Endothelial cell of umbilical vein (primary cell): Measurements from ENCODE around the gene N4BP2L1. TPM values are rescaled to one million over a fixed set of nuclear protein-coding genes. Genes with fewer than 3 reads are reported as not detected.

ENCODE experiments used
- BruUV-seq: library from RNA; stranded (reverse); fragments of 400-500 nt; replicated peaks from 2 replicates; lab custom pipeline; 2021; lab: Mats Ljungman, UMichigan
- CTCF ChIA-PET: fragments of 300-600, 350-600 bp; sonication (Branson Sonifier 250); formaldehyde crosslinking; loops from one replicate; lab custom pipeline; 2021; ENCODE audit warnings: antibody characterized with exemption, inconsistent platforms; lab: Charles Lee
- POLR2A ChIA-PET: fragments of 300-600, 350-600 bp; sonication (Branson Sonifier 250); formaldehyde crosslinking; loops from one replicate; lab custom pipeline; 2021; ENCODE audit warnings: antibody characterized with exemption, inconsistent platforms; lab: Charles Lee
- DNase-seq: peaks from one replicate; pipeline ENCODE4 v3.0.0-alpha.2; 2011; ENCODE audit warnings: low read depth, low spot score
- FAIRE-seq: peaks from 2 replicates; lab custom pipeline; 2011; peaks lifted over from hg19 to GRCh38; lab: Jason Lieb, UNC
- H2AFZ ChIP-seq: 2 replicates; pipeline ENCODE4 v1.6.0; 2012; ENCODE audit warnings: low read depth, low read length, control low read depth, inconsistent platforms
- H3K27ac ChIP-seq: 2 replicates; pipeline ENCODE4 v1.5.1; 2011; ENCODE audit warnings: low read depth, mild to moderate bottlenecking, control low read depth, low read length, moderate library complexity; ENCODE audit not compliant: insufficient read depth
- H3K27me3 ChIP-seq, 2 experiments: 2 replicates each; pipeline versions ENCODE4 v1.6.0 to v1.6.1; 2011; ENCODE audit warnings: low read length in 2 of 2, mixed read lengths in 1 of 2; ENCODE audit not compliant: control insufficient read depth in 2 of 2, insufficient read depth in 2 of 2
- H3K36me3 ChIP-seq, 2 experiments: 2 replicates in 1 of 2; 3 replicates in 1 of 2; pipeline ENCODE4 v1.5.1; 2011; ENCODE audit warnings: low read length in 2 of 2, mild to moderate bottlenecking in 1 of 2, moderate library complexity in 1 of 2; ENCODE audit not compliant: control insufficient read depth in 2 of 2, insufficient read depth in 2 of 2; ENCODE audit errors: extremely low read depth in 1 of 2
- H3K4me1 ChIP-seq: 3 replicates; pipeline ENCODE4 v1.5.1; 2011; ENCODE audit warnings: mild to moderate bottlenecking, low read length; ENCODE audit not compliant: control insufficient read depth, insufficient read depth; ENCODE audit errors: extremely low read depth
- H3K4me2 ChIP-seq: 2 replicates; pipeline ENCODE4 v1.6.1; 2011; ENCODE audit warnings: low read length, control low read depth, mixed read lengths; ENCODE audit not compliant: insufficient read depth
- H3K4me3 ChIP-seq, 3 experiments: fragments of 200-600 bp in 1 of 3; sonication (generic), shearing (Covaris generic) in 1 of 3; replicated peaks in 1 of 3; 2 replicates each; pipeline ENCODE4 v1.5.1; 2011 to 2016; ENCODE audit warnings: control low read depth in 3 of 3, low read length in 3 of 3, mild to moderate bottlenecking in 2 of 3, inconsistent platforms in 1 of 3, low read depth in 1 of 3, moderate library complexity in 1 of 3; ENCODE audit not compliant: insufficient read depth in 1 of 3
- H3K79me2 ChIP-seq: 2 replicates; pipeline ENCODE4 v1.6.0; 2012; ENCODE audit warnings: low read length, inconsistent platforms; ENCODE audit not compliant: control insufficient read depth, insufficient read depth
- H3K9ac ChIP-seq: replicated peaks from 2 replicates; pipeline ENCODE3; 2011; ENCODE audit warnings: low read length, control low read depth; ENCODE audit not compliant: insufficient read depth; ENCODE audit errors: extremely low read depth
- H3K9me1 ChIP-seq: replicated peaks from 3 replicates; pipeline ENCODE4 v1.6.0; 2011; ENCODE audit warnings: mild to moderate bottlenecking, low read length; ENCODE audit not compliant: control insufficient read depth, insufficient read depth; ENCODE audit errors: extremely low read depth
- H3K9me3 ChIP-seq: replicated peaks from 2 replicates; pipeline ENCODE4 v1.5.1; 2012; ENCODE audit warnings: low read length, inconsistent platforms; ENCODE audit not compliant: control insufficient read depth, insufficient read depth
- H4K20me1 ChIP-seq: replicated peaks from 2 replicates; pipeline ENCODE3; 2011; ENCODE audit warnings: mild to moderate bottlenecking, low read length; ENCODE audit not compliant: control insufficient read depth, insufficient read depth; ENCODE audit errors: extremely low read depth
- EZH2 ChIP-seq: IDR thresholded peaks from 2 replicates; pipeline ENCODE4 v1.6.1; 2012; ENCODE audit warnings: borderline replicate concordance, low read depth, mild to moderate bottlenecking, moderate library complexity, low read length, inconsistent platforms; ENCODE audit not compliant: severe bottlenecking
- FOS ChIP-seq: IDR thresholded peaks from 2 replicates; pipeline ENCODE4 v1.6.1; 2011; ENCODE audit warnings: mild to moderate bottlenecking, low read length, moderate library complexity, borderline replicate concordance; ENCODE audit not compliant: insufficient read depth
- GATA2 ChIP-seq: IDR thresholded peaks from 2 replicates; pipeline ENCODE4 v1.7.0; 2011; ENCODE audit warnings: low read depth, mild to moderate bottlenecking, moderate library complexity, mixed read lengths, low read length; ENCODE audit not compliant: insufficient read length, insufficient read depth
- JUN ChIP-seq: IDR thresholded peaks from 2 replicates; pipeline ENCODE4 v1.6.1; 2011; ENCODE audit warnings: borderline replicate concordance, low read depth; ENCODE audit not compliant: insufficient read length, insufficient read depth
- MYC ChIP-seq: IDR thresholded peaks from one replicate; pipeline ENCODE4 v1.6.1; 2011; ENCODE audit warnings: mild to moderate bottlenecking, low read depth, low read length
- POLR2A ChIP-seq: IDR thresholded peaks from 2 replicates; pipeline ENCODE4 v1.6.1; 2012; ENCODE audit warnings: low read depth, mild to moderate bottlenecking, control low read depth, low read length
- POLR2AphosphoS5 ChIP-seq: IDR thresholded peaks from 2 replicates; pipeline ENCODE4 v1.6.1; 2012; ENCODE audit warnings: low read depth, mild to moderate bottlenecking, control low read depth, low read length, moderate library complexity; ENCODE audit not compliant: insufficient read depth
- dilution Hi-C: fragments of 300-500 bp; cut with MboI; formaldehyde crosslinking; loops from one replicate; pipeline ENCODE4 v1.15.0; 2019; ENCODE audit warnings: low sequenced_read_pairs; ENCODE audit not compliant: extremely low pct_ligation_motif_present
- intact Hi-C: fragments of 100-400 bp; cut with micrococcal nuclease; formaldehyde crosslinking; loops from one replicate; pipeline ENCODE4 v1.10.0; 2022
- polyA plus RNA-seq, 4 experiments: library from polyadenylated mRNA; depleted of rRNA in 3 of 4; stranded (reverse) in 3 of 4; unstranded in 1 of 4; fragments of >200 nt; gene quantifications; 2 replicates each; pipeline versions ENCODE4 v1.2.1 to v1.2.3, GENCODE V29; 2011 to 2012; ENCODE audit warnings: missing spikeins in 1 of 4
- total RNA-seq: library from RNA; stranded (reverse); gene quantifications from 2 replicates; pipeline ENCODE4 v1.2.3, GENCODE V29; 2021
- TF ChIP-seq, protein P1 (sequence below): IDR thresholded peaks from 2 replicates; pipeline ENCODE4 v1.6.1; 2011; ENCODE audit not compliant: insufficient read depth, insufficient read length
- TF ChIP-seq, protein P2 (sequence below), 2 donors: IDR thresholded peaks; 1 replicate in 1 of 2; 2 replicates in 1 of 2; pipeline ENCODE4 v1.5.1; 2011; ENCODE audit warnings: low read length in 2 of 2, mild to moderate bottlenecking in 2 of 2, moderate library complexity in 2 of 2, control low read depth in 1 of 2, inconsistent platforms in 1 of 2, low read depth in 1 of 2; ENCODE audit not compliant: insufficient read depth in 1 of 2; ENCODE audit errors: extremely low read depth in 1 of 2

N4BP2L1 gene
- total and polyA plus RNA-seq, 2 donors (not counting 3 experiments of a cell fraction or from before 2014, with no cell fraction given) = 1.1 to 2.1 TPM

DNA sequence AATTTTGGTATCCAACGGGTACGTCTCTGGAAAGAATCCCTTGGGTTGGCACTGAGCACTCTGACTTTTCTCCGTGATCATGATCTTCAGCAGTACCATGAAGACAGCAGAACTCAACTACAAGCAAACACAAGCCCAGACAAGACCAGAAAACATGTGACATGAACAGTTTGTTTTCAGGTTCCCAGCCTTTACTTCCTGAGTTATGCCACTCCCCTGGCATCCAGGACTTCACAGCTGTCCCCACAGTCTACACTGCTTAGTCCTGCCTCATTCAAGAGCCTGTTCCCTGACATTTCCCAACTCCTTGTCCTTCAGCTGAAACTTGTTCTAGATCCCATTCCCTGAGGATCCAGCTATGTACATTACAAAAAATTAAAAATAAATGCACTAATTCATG is 4.9 kb upstream of the N4BP2L1 start:
- intact Hi-C loops (no loop called here), dilution Hi-C loops (no loop called here)
- DNase-seq (no peak), FAIRE-seq (no peak)
- CTCF ChIA-PET = no interaction called here
- POLR2A ChIA-PET = no interaction called here
- Histone ChIP-seq H3K9ac (no peak overlapping the region), H3K27ac (no peak overlapping the region), H2AFZ (no peak overlapping the region), H3K9me3 (no peaks in the 10 kb centered on the region), H3K27me3 (no peaks in the 10 kb centered on the region), H3K36me3 (no peaks in the 10 kb centered on the region), H3K9me1 (no peaks in the 10 kb centered on the region), H3K4me1 (peaks cover 7% of the 10 kb centered on the region), H3K4me3 (no peak overlapping the region), H4K20me1 (no peaks in the 10 kb centered on the region), H3K79me2 (no peaks in the 10 kb centered on the region), H3K4me2 (no peak overlapping the region)
- BruUV-seq = no TSS peak
- TF ChIP-seq JUN (no peak), MYC (no peak), GATA2 (no peak), POLR2A (no peak), POLR2AphosphoS5 (no peak), EZH2 (no peak), FOS (no peak)
- TF ChIP-seq, protein P1, sequence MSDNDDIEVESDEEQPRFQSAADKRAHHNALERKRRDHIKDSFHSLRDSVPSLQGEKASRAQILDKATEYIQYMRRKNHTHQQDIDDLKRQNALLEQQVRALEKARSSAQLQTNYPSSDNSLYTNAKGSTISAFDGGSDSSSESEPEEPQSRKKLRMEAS = no peak
- TF ChIP-seq, protein P2, sequence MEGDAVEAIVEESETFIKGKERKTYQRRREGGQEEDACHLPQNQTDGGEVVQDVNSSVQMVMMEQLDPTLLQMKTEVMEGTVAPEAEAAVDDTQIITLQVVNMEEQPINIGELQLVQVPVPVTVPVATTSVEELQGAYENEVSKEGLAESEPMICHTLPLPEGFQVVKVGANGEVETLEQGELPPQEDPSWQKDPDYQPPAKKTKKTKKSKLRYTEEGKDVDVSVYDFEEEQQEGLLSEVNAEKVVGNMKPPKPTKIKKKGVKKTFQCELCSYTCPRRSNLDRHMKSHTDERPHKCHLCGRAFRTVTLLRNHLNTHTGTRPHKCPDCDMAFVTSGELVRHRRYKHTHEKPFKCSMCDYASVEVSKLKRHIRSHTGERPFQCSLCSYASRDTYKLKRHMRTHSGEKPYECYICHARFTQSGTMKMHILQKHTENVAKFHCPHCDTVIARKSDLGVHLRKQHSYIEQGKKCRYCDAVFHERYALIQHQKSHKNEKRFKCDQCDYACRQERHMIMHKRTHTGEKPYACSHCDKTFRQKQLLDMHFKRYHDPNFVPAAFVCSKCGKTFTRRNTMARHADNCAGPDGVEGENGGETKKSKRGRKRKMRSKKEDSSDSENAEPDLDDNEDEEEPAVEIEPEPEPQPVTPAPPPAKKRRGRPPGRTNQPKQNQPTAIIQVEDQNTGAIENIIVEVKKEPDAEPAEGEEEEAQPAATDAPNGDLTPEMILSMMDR (IDR thresholded peaks at IDR 0.05; ENCODE audit: extremely low read depth in 1 of 2, insufficient read depth in 1 of 2, low read depth in 1 of 2, low read length in 2 of 2) = no peak
